Neural crest cell (in vitro differentiated cells): ENCODE measurements around the gene LIPA. TPM values are rescaled to one million over a fixed set of nuclear protein-coding genes. Genes with fewer than 3 reads are reported as not detected.

Source experiments
- DNase-seq: peaks from one replicate; pipeline ENCODE4 v3.0.0; 2021; ENCODE audit warnings: low read depth, mixed read lengths, low spot score
- H3K27ac Mint-ChIP-seq: one replicate; pipeline ENCODE4 v1.8.0; 2021; ENCODE audit warnings: mild to moderate bottlenecking, mixed read lengths; ENCODE audit not compliant: unreplicated experiment
- H3K27me3 Mint-ChIP-seq: 2 replicates; pipeline ENCODE4 v1.8.0; 2021; ENCODE audit warnings: low read depth, mild to moderate bottlenecking, mixed read lengths
- H3K36me3 Mint-ChIP-seq: 2 replicates; pipeline ENCODE4 v1.8.0; 2021; ENCODE audit warnings: low read depth, mild to moderate bottlenecking, mixed read lengths
- H3K4me1 Mint-ChIP-seq: 2 replicates; pipeline ENCODE4 v1.8.0; 2021; ENCODE audit warnings: mixed read lengths
- H3K4me3 Mint-ChIP-seq: one replicate; pipeline ENCODE4 v1.8.0; 2021; ENCODE audit warnings: mild to moderate bottlenecking, mixed read lengths
- H3K9me3 Mint-ChIP-seq: 2 replicates; pipeline ENCODE4 v1.8.0; 2021; ENCODE audit warnings: mixed read lengths
- CTCF ChIP-seq: fragments of 200-600 bp; sonication (generic); conservative IDR thresholded peaks from 2 replicates; pipeline ENCODE4 v1.5.0; 2021; ENCODE audit warnings: antibody characterized with exemption, mild to moderate bottlenecking
- total RNA-seq: library from RNA; stranded (reverse); gene quantifications from 2 replicates; pipeline ENCODE4 v1.2.1, GENCODE V29; 2021

LIPA gene
- total RNA-seq, 1 donor from 2014 or later, result 38.1 TPM

DNA sequence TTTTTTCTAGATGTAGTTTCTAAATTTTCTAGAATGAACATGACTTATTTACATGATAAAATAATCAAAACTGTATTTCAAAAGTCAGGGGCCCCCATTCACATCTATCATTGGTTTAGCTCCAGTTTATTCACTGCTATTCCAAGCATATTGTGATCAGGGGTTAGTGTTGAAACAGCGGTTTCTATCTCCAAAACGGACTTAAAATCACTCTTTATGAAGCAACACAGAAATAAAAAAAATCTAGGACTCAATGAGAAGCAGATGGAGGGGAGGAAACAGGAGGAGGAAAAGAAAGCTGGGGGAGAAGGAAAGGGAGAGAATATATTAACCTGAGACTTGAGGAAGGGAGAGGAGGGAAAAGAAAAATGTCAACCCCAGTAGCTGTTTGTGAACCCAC, 29.7 kb downstream of the LIPA start:
- Mint-ChIP-seq H3K36me3 (peaks cover 3% of the 10 kb centered on the region), H3K4me3 (no peak overlapping the region), H3K27me3 (no peaks in the 10 kb centered on the region), H3K27ac (no peak overlapping the region), H3K9me3 (no peaks in the 10 kb centered on the region), H3K4me1 (peaks cover 23% of the 10 kb centered on the region)
- DNase-seq, result no peak
- TF ChIP-seq CTCF, result no peak

DNA sequence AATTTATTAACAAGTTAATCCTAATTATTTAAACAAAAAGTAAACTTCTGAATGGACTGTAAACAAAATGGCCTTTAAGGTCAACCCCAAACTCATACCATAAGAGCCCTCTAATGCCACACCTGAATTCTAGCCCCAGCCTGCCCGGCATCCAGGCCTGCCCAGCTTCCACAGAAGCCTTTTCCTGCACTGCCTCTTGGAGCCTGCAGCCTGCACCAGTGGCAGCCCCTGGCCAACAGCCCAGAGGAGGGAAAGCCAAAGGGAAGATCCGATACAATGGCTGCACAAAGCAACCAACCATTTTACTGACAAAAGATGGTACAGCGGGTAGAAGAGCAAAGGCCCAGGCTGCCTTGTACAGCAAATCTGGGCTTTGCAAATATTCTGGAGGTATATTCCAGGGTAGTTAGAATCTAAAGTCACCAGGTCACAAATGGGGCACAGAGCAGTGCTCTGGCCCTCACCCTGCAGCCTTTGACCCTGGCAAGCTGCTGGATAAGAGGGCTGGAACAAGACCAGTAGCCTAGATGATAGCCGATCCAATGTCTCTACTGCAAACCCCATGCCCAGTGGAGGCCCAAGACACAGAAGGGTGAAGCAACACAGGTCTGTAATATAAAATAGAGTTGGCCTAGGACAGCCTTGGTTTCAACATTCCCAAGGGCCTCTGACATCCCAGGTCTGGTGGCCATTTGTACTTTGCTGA, 31.9 kb downstream of the LIPA start:
- H3K27ac Mint-ChIP-seq, result no peak overlapping the region
- no peaks in the 10 kb centered on the region for H3K9me3 Mint-ChIP-seq
- H3K4me3 Mint-ChIP-seq, result no peak overlapping the region

DNA sequence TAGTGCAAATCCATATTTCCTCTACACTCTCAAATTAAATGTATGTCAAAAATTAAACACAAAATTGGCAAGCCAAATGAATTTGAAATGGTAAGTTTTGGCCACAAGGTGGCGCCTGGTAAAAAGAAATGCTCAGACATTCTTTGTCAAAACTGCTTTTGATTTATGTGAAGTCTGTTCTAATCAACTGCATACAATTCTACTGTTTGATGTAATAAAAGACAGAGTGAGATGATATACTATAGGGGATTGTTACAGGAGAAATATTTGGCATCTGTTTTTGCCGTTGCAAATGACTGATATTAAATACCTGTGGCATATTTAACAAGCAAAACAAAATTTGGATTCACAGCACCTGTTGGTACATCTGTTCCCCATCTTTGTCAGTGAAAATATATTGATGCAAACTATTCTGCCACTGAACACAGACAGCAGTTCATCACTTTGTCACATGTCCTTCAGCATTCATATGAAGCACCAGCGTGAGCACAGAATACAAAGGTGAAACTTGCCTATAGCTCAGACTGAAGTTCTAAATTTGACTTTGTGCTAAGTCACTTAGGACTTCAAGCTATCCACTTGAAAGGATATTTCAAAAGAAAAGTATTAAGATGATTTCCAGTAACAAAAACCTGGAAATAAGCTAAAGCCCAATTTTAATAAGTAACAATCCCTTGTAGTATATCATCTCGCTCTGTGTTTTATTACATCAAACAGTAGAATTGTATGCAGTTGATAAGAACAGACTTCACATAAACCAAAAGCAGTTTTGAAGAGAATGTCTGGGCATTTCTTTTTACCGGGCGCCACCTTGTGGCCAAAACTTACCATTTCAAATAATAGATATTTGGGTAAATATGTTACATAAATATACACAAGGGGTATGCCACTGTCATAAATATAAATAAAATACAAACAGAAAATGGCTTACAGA, 34.3 kb downstream of the LIPA start:
- Mint-ChIP-seq H3K36me3 (no peaks in the 10 kb centered on the region), H3K4me1 (peaks cover 10% of the 10 kb centered on the region), H3K27me3 (peaks cover 2% of the 10 kb centered on the region), H3K9me3 (no peaks in the 10 kb centered on the region), H3K27ac (no peak overlapping the region), H3K4me3 (no peak overlapping the region)
- peak; percentile 90 for TF ChIP-seq CTCF
- peak; percentile 61 for DNase-seq

More for the DNA sequence above, 31.9 kb downstream of the LIPA start:
- H3K36me3 Mint-ChIP-seq, result no peaks in the 10 kb centered on the region
- no peak for TF ChIP-seq CTCF
- H3K27me3 Mint-ChIP-seq, result no peaks in the 10 kb centered on the region
- DNase-seq, result no peak
- H3K4me1 Mint-ChIP-seq, result peaks cover 10% of the 10 kb centered on the region

- no peak for DNase-seq
- Mint-ChIP-seq H3K9me3 (no peaks in the 10 kb centered on the region), H3K36me3 (no peaks in the 10 kb centered on the region), H3K4me1 (peaks cover 10% of the 10 kb centered on the region), H3K27me3 (peaks cover 10% of the 10 kb centered on the region), H3K27ac (no peak overlapping the region), H3K4me3 (no peak overlapping the region)
- TF ChIP-seq CTCF, result no peak
Observed at GRCh38 chr10:89216056-89216455, 35.5 kb downstream of the LIPA start.

DNA sequence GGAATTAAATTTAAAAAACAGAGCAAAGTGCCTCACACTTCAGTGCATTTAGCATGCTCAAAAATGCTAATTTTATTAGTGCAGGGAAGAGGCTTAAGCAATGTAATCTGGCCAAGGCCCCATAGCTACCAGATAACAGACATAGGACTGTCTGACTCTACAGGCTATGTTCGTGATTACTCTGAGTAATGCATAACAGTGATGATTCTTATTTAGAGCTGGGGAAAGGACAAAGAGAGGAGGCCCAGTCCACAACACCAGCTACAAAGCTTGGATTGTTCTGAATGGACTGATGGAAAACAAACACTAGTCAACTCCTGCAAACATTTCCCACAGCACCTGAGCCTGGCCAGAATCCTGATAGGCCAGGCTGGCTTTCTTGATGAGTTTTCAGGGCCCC, 36.1 kb downstream of the LIPA start:
- H3K4me3 Mint-ChIP-seq, result no peak overlapping the region
- no peak for DNase-seq
- peaks cover 15% of the 10 kb centered on the region for H3K27me3 Mint-ChIP-seq
- no peaks in the 10 kb centered on the region for H3K36me3 Mint-ChIP-seq
- TF ChIP-seq CTCF, result no peak
- H3K27ac Mint-ChIP-seq, result no peak overlapping the region
- H3K4me1 Mint-ChIP-seq, result peaks cover 10% of the 10 kb centered on the region
- H3K9me3 Mint-ChIP-seq, result no peaks in the 10 kb centered on the region
